B cell (primary cell): ENCODE data around the gene CAVIN2. TPM values are rescaled to one million over a fixed set of nuclear protein-coding genes. Genes with fewer than 3 reads are reported as not detected.

Experiments used
- ATAC-seq: fragments of 200-7000 bp; cut with Tn5 transposase; one replicate; pipeline ENCODE4 v1.10.0; 2021; ENCODE audit warnings: low read depth, mild to moderate bottlenecking, moderate number of reproducible peaks, moderate library complexity
- CTCF ChIA-PET: fragments of 350-600 bp; sonication (Branson Sonifier 250); formaldehyde crosslinking; loops from one replicate; lab custom pipeline; 2021; ENCODE audit warnings: antibody characterized with exemption, inconsistent platforms; lab: Charles Lee
- POLR2A ChIA-PET: fragments of 350-600 bp; sonication (Branson Sonifier 250); formaldehyde crosslinking; loops from one replicate; lab custom pipeline; 2021; ENCODE audit warnings: antibody characterized with exemption; lab: Charles Lee
- DNase-seq: peaks from one replicate; pipeline ENCODE4 v3.0.0; 2013
- H2AFZ ChIP-seq: 2 replicates; pipeline ENCODE4 v1.6.1; 2012; ENCODE audit warnings: mild to moderate bottlenecking, low read depth, low read length; ENCODE audit not compliant: insufficient read depth, poor library complexity, severe bottlenecking
- H3K27ac ChIP-seq, 2 donors: 1 replicate in 1 of 2; 2 replicates in 1 of 2; pipeline ENCODE4 v1.5.1; 2012 to 2013; ENCODE audit warnings: low read length in 2 of 2, mild to moderate bottlenecking in 2 of 2, moderate library complexity in 1 of 2
- H3K27me3 ChIP-seq, 4 experiments: fragments of 200-600 bp in 1 of 4; sonication (generic) in 1 of 4; replicated peaks in 1 of 4; 1 replicate in 2 of 4; 2 replicates in 2 of 4; pipeline versions ENCODE4 v1.6.1 to v1.7.0; 2013 to 2016; ENCODE audit warnings: low read length in 3 of 4, mild to moderate bottlenecking in 2 of 4, mixed read lengths in 1 of 4, moderate library complexity in 1 of 4; ENCODE audit not compliant: insufficient read depth in 4 of 4, control insufficient read depth in 3 of 4; ENCODE audit errors: control extremely low read depth in 1 of 4
- H3K36me3 ChIP-seq, 2 experiments: replicated peaks in 1 of 2; 1 replicate in 1 of 2; 2 replicates in 1 of 2; pipeline versions ENCODE4 v1.6.1 to v1.7.1; 2013; ENCODE audit warnings: low read length in 1 of 2; ENCODE audit not compliant: insufficient read depth in 2 of 2, control insufficient read depth in 1 of 2; ENCODE audit errors: control extremely low read depth in 1 of 2, extremely low read depth in 1 of 2
- H3K4me1 ChIP-seq, 2 donors: fragments of 200-600 bp in 1 of 2; sonication (generic) in 1 of 2; 1 replicate in 1 of 2; 2 replicates in 1 of 2; pipeline versions ENCODE4 v1.5.1 to v1.6.1; 2013 to 2017; ENCODE audit warnings: low read length in 2 of 2; ENCODE audit not compliant: control insufficient read depth in 2 of 2, insufficient read depth in 2 of 2
- H3K4me2 ChIP-seq: replicated peaks from 2 replicates; pipeline ENCODE3; 2012; ENCODE audit warnings: mild to moderate bottlenecking, low read depth, low read length; ENCODE audit not compliant: poor library complexity, severe bottlenecking
- H3K4me3 ChIP-seq, 5 experiments: fragments of 200-600 bp in 1 of 5; sonication (generic) in 1 of 5; 1 replicate in 3 of 5; 2 replicates in 2 of 5; pipeline versions ENCODE4 v1.5.1 to v1.7.0; 2011 to 2016; ENCODE audit warnings: low read length in 4 of 5, mild to moderate bottlenecking in 4 of 5, low read depth in 2 of 5, control low read depth in 1 of 5, moderate library complexity in 1 of 5; ENCODE audit not compliant: insufficient read depth in 1 of 5; ENCODE audit errors: control extremely low read depth in 1 of 5, extremely low read depth in 1 of 5
- H3K79me2 ChIP-seq: fragments of 200-600 bp; sonication (generic); one replicate; pipeline ENCODE4 v1.6.0; 2016; ENCODE audit warnings: low read length; ENCODE audit not compliant: control insufficient read depth, insufficient read depth
- H3K9ac ChIP-seq: fragments of 200-600 bp; sonication (generic); 2 replicates; pipeline ENCODE4 v1.6.1; 2017; ENCODE audit warnings: mild to moderate bottlenecking, low read length, moderate library complexity
- H3K9me3 ChIP-seq, 3 donors: one replicate each; pipeline versions ENCODE4 v1.6.1 to v1.7.1; 2013; ENCODE audit warnings: low read length in 2 of 3; ENCODE audit not compliant: control insufficient read depth in 2 of 3, insufficient read depth in 1 of 3; ENCODE audit errors: control extremely low read depth in 1 of 3
- H4K20me1 ChIP-seq: 2 replicates; pipeline ENCODE4 v1.6.0; 2012; ENCODE audit warnings: mild to moderate bottlenecking, low read length; ENCODE audit not compliant: insufficient read depth, control insufficient read depth, poor library complexity, severe bottlenecking
- H3K27ac Mint-ChIP-seq: one replicate; pipeline ENCODE4 v1.8.0; 2021; ENCODE audit warnings: mixed read lengths
- H3K27me3 Mint-ChIP-seq: one replicate; pipeline ENCODE4 v1.8.0; 2021; ENCODE audit warnings: mixed read lengths
- H3K4me1 Mint-ChIP-seq: one replicate; pipeline ENCODE4 v1.8.0; 2021; ENCODE audit warnings: mixed read lengths
- H3K4me3 Mint-ChIP-seq: one replicate; pipeline ENCODE4 v1.8.0; 2021; ENCODE audit warnings: mixed read lengths
- H3K9me3 Mint-ChIP-seq: one replicate; pipeline ENCODE4 v1.8.0; 2022; ENCODE audit warnings: mixed read lengths; ENCODE audit not compliant: insufficient read depth
- CTCF ChIP-seq: fragments of 200-600 bp; IDR thresholded peaks from one replicate; pipeline ENCODE4 v1.8.0; 2022; ENCODE audit warnings: antibody characterized with exemption, mild to moderate bottlenecking
- EZH2 ChIP-seq: IDR thresholded peaks from 2 replicates; pipeline ENCODE4 v1.6.1; 2012; ENCODE audit warnings: borderline replicate concordance, low read depth, mild to moderate bottlenecking, moderate library complexity, low read length; ENCODE audit not compliant: insufficient read depth, poor library complexity, severe bottlenecking
- WGBS: methylation state at CpG from one replicate; pipeline ENCODE4 v1.1.5; 2013; ENCODE audit warnings: missing lambda C conversion rate; ENCODE audit not compliant: insufficient coverage; 5-methylcytosine and 5-hydroxymethylcytosine counted together
- intact Hi-C: fragments of 100-400 bp; cut with micrococcal nuclease; formaldehyde crosslinking; loops from one replicate; pipeline ENCODE4 v1.10.0; 2022
- polyA plus RNA-seq: library from polyadenylated mRNA; depleted of rRNA; stranded (reverse); fragments of >200 nt; gene quantifications from 2 replicates; pipeline ENCODE4 v1.2.3, GENCODE V29; 2012
- total RNA-seq, 2 donors: library from RNA; stranded (reverse); fragments of 120-200 nt in 1 of 2; gene quantifications; 1 replicate in 1 of 2; 2 replicates in 1 of 2; pipeline versions ENCODE4 v1.2.3 to v1.2.4, GENCODE V29; 2013 to 2022

The CAVIN2 gene
- total and polyA plus RNA-seq, 2 donors (not counting 1 experiment from before 2014, with no cell fraction given): 0.15 TPM; not detected in 1

DNA sequence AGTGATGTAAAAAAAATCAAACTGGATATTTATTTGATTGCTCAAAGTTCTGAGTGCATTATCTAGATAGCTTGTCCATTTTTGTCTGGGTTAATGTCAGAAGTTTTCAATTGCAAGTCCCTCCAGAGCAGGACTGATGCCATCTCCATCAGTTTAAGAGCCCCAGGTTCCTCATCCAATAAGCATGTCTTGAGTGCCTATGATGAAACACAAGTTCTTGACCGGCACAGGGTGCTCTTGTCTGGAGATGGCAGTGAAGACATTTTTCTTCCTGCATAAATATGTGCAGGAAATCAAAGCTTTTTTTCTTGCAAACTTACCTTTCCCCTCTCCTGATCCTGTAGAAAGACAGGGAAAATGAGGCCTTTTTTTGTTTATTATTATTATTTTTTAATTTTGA, 31.9 kb downstream of the CAVIN2 start:
- Histone ChIP-seq H3K4me1 (no peaks in the 10 kb centered on the region), H3K27ac (no peak overlapping the region), H2AFZ (no peak overlapping the region), H3K27me3 (peaks cover 0 to 3% (median 0%) of the 10 kb centered on the region in 4 experiments), H4K20me1 (no peaks in the 10 kb centered on the region), H3K4me3 (no peak overlapping the region), H3K9me3 (no peaks in the 10 kb centered on the region), H3K4me2 (no peak overlapping the region), H3K79me2 (no peaks in the 10 kb centered on the region), H3K9ac (no peak overlapping the region), H3K36me3 (no peaks in the 10 kb centered on the region)
- no peak overlapping the region for H3K27ac Mint-ChIP-seq
- intact Hi-C loops: no loop called here
- no CpG with 5 or more reads among the region's 1 CpG for WGBS
- CTCF ChIA-PET: no interaction called here
- H3K4me1 Mint-ChIP-seq: no peaks in the 10 kb centered on the region
- no peak for ATAC-seq
- DNase-seq: no peak
- POLR2A ChIA-PET: no interaction called here
- H3K4me3 Mint-ChIP-seq: no peak overlapping the region
- peaks cover 17% of the 10 kb centered on the region for H3K27me3 Mint-ChIP-seq
- no peaks in the 10 kb centered on the region for H3K9me3 Mint-ChIP-seq
- TF ChIP-seq EZH2 (no peak), CTCF (no peak)

DNA sequence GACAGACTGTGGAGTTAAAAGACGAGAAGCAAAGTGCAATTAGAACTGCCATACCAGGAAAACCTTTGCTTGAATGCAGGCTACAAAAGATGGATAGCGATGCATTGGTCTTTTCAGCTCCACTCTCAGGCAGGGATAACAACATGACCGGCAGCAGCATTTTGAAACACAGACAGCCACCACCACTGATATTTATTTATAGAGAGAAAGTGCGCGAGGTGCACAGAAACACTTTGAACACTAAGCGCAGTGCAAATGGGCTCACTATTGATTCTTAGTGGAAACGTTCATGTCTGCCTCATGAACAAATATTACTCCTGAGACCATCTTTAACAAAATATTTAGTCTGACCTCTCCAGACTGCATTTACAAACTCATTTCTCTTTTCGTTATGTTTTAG, 32.9 kb downstream of the CAVIN2 start:
- H3K9me3 Mint-ChIP-seq: no peaks in the 10 kb centered on the region
- no peak overlapping the region for H3K4me3 Mint-ChIP-seq
- H3K79me2 ChIP-seq: no peaks in the 10 kb centered on the region
- H3K9me3 ChIP-seq: no peaks in the 10 kb centered on the region
- no peaks in the 10 kb centered on the region for H3K4me1 Mint-ChIP-seq
- DNase-seq (no peak), ATAC-seq (no peak)
- peaks cover 0 to 3% (median 0%) of the 10 kb centered on the region in 4 experiments for H3K27me3 ChIP-seq
- no peak overlapping the region for H3K4me3 ChIP-seq
- H2AFZ ChIP-seq: no peak overlapping the region
- H3K27ac ChIP-seq: no peak overlapping the region
- no peaks in the 10 kb centered on the region for H3K4me1 ChIP-seq
- no peak overlapping the region for H3K9ac ChIP-seq
- no peaks in the 10 kb centered on the region for H3K36me3 ChIP-seq
- peaks cover 8% of the 10 kb centered on the region for H3K27me3 Mint-ChIP-seq
- no peaks in the 10 kb centered on the region for H4K20me1 ChIP-seq
- TF ChIP-seq EZH2 (no peak), CTCF (no peak)
- WGBS: 93% methylated on average over 3 of the region's 8 CpGs
- H3K4me2 ChIP-seq: no peak overlapping the region
- POLR2A ChIA-PET: no interaction called here
- no peak overlapping the region for H3K27ac Mint-ChIP-seq
- CTCF ChIA-PET: interaction anchor here (1.5 kb wide), 1 partner anchor 25 kb away, joined by 3 read pairs; no protein-coding TSS in a partner anchor
- intact Hi-C loops: no loop called here
